Natural killer cell (primary cell): ENCODE results near the gene THEM5. TPM values are rescaled to one million over a fixed set of nuclear protein-coding genes. Genes with fewer than 3 reads are reported as not detected.

Experiments used
- ATAC-seq, 3 donors: fragments of 150-1000 bp in 2 of 3; fragments of 200-7000 bp in 1 of 3; cut with Tn5 transposase; 1 replicate in 1 of 3; 2 replicates in 2 of 3; pipeline ENCODE4 v1.10.0; 2021; ENCODE audit warnings: mild to moderate bottlenecking in 2 of 3, moderate library complexity in 2 of 3
- DNase-seq, 2 donors: peaks; one replicate each; pipeline versions ENCODE4 v3.0.0 to v3.0.0-alpha.2; 2013 to 2021; ENCODE audit warnings: mixed read lengths in 1 of 2
- H3K27ac ChIP-seq: one replicate; pipeline ENCODE4 v1.5.1; 2013; ENCODE audit warnings: mild to moderate bottlenecking, low read length
- H3K27me3 ChIP-seq: one replicate; pipeline ENCODE4 v1.6.1; 2013; ENCODE audit warnings: low read length; ENCODE audit not compliant: control insufficient read depth, insufficient read depth
- H3K36me3 ChIP-seq: one replicate; pipeline ENCODE4 v1.6.1; 2013; ENCODE audit warnings: low read length; ENCODE audit not compliant: control insufficient read depth, insufficient read depth
- H3K4me1 ChIP-seq: one replicate; pipeline ENCODE4 v1.6.1; 2013; ENCODE audit warnings: low read length; ENCODE audit not compliant: control insufficient read depth, insufficient read depth
- H3K4me3 ChIP-seq: one replicate; pipeline ENCODE4 v1.5.1; 2013; ENCODE audit warnings: low read length
- H3K9me3 ChIP-seq: one replicate; pipeline ENCODE4 v1.6.1; 2013; ENCODE audit warnings: low read length; ENCODE audit not compliant: control insufficient read depth, insufficient read depth
- H3K27ac Mint-ChIP-seq, 2 donors: one replicate each; pipeline ENCODE4 v1.8.0; 2022; ENCODE audit warnings: mild to moderate bottlenecking in 2 of 2, mixed read lengths in 2 of 2, moderate library complexity in 1 of 2
- H3K27me3 Mint-ChIP-seq, 2 donors: one replicate each; pipeline ENCODE4 v1.8.0; 2022; ENCODE audit warnings: low read depth in 2 of 2, mixed read lengths in 2 of 2
- H3K36me3 Mint-ChIP-seq: one replicate; pipeline ENCODE4 v1.8.0; 2022; ENCODE audit warnings: mixed read lengths
- H3K4me1 Mint-ChIP-seq, 2 donors: one replicate each; pipeline ENCODE4 v1.8.0; 2022; ENCODE audit warnings: mixed read lengths in 2 of 2
- H3K4me3 Mint-ChIP-seq: one replicate; pipeline ENCODE4 v1.8.0; 2022; ENCODE audit warnings: mild to moderate bottlenecking, moderate library complexity, mixed read lengths
- H3K9me3 Mint-ChIP-seq, 2 donors: one replicate each; pipeline ENCODE4 v1.8.0; 2022; ENCODE audit warnings: mixed read lengths in 2 of 2
- WGBS: methylation state at CpG from one replicate; pipeline ENCODE4 v1.1.7; 2013; ENCODE audit warnings: missing lambda C conversion rate; ENCODE audit not compliant: insufficient coverage; 5-methylcytosine and 5-hydroxymethylcytosine counted together
- intact Hi-C: fragments of 100-400 bp; cut with micrococcal nuclease; formaldehyde crosslinking; loops from one replicate; pipeline ENCODE4 v1.14.2; 2022
- total RNA-seq, 4 donors: library from RNA; stranded (reverse); fragments of 120-200 nt in 1 of 4; gene quantifications; one replicate each; pipeline versions ENCODE4 v1.2.3 to v1.2.4, GENCODE V29; 2013 to 2022
- TF ChIP-seq, protein P1 (sequence below): fragments of 200-600 bp; IDR thresholded peaks from one replicate; pipeline ENCODE4 v1.8.0; 2022; ENCODE audit warnings: antibody characterized with exemption

The THEM5 gene
- total RNA-seq, 3 donors from 2014 or later (not counting 1 experiment from before 2014, with no cell fraction given): 0.52 TPM; not detected in 2

DNA sequence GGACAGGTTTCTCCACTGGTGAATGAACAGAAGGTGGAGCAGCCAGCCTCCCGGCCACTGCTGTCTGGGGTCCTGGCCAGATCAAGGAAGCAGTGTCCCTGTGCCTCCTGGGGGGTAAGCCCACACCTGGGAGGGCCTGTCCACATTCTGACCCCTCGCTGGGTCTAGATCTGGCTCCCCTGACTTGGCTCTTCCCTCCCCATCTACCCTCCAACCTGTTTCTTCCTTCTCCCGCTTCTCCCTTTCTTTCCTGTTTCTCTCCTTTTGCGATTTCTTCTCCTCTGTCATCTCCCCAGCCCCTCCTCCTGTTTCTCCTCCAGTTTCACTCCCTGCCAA lies 22.3 kb downstream of the THEM5 start:
- H3K27me3 Mint-ChIP-seq: peaks cover 0 to 8% of the 10 kb centered on the region in 2 donors
- H3K9me3 Mint-ChIP-seq: no peaks in the 10 kb centered on the region
- Histone ChIP-seq H3K4me1 (peaks cover 69% of the 10 kb centered on the region), H3K27ac (peak overlapping the region; percentile 49), H3K36me3 (no peaks in the 10 kb centered on the region), H3K27me3 (no peaks in the 10 kb centered on the region), H3K4me3 (no peak overlapping the region), H3K9me3 (no peaks in the 10 kb centered on the region)
- no peak for ATAC-seq
- TF ChIP-seq, protein P1, sequence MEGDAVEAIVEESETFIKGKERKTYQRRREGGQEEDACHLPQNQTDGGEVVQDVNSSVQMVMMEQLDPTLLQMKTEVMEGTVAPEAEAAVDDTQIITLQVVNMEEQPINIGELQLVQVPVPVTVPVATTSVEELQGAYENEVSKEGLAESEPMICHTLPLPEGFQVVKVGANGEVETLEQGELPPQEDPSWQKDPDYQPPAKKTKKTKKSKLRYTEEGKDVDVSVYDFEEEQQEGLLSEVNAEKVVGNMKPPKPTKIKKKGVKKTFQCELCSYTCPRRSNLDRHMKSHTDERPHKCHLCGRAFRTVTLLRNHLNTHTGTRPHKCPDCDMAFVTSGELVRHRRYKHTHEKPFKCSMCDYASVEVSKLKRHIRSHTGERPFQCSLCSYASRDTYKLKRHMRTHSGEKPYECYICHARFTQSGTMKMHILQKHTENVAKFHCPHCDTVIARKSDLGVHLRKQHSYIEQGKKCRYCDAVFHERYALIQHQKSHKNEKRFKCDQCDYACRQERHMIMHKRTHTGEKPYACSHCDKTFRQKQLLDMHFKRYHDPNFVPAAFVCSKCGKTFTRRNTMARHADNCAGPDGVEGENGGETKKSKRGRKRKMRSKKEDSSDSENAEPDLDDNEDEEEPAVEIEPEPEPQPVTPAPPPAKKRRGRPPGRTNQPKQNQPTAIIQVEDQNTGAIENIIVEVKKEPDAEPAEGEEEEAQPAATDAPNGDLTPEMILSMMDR: no peak
- no peak overlapping the region for H3K4me3 Mint-ChIP-seq
- DNase-seq: no peak
- H3K36me3 Mint-ChIP-seq: no peaks in the 10 kb centered on the region
- intact Hi-C loops: no loop called here
- no peak overlapping the region for H3K27ac Mint-ChIP-seq
- 88% methylated on average over 4 of the region's 4 CpGs for WGBS
- peaks cover 17 to 51% of the 10 kb centered on the region in 2 donors for H3K4me1 Mint-ChIP-seq

DNA sequence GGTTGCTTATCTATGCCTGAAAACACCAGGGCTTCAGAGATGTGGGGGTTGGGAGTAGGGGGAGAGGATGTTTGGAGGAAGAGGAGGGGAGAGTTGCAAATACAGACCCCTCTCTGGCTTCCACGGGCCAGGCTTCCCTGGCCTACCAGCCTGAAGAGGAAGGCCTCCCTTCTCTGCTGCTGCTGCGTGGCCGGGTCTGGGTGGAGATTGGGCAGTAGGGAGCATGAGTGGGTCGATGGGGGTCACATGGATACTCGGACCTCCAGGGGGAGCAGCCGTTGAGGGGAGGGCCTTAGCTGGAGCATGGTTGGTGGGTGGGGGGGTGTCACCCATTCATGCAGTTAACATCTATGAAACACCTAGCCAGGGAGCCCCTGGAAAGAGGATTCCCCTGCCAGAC lies 23.5 kb downstream of the THEM5 start:
- no peaks in the 10 kb centered on the region for H3K36me3 Mint-ChIP-seq
- H3K36me3 ChIP-seq: no peaks in the 10 kb centered on the region
- no peaks in the 10 kb centered on the region for H3K9me3 ChIP-seq
- peak overlapping the region in 1 of 2 donors; percentile 28 for H3K27ac Mint-ChIP-seq
- ATAC-seq (no peak), DNase-seq (no peak)
- H3K4me3 ChIP-seq: no peak overlapping the region
- peaks cover 17 to 52% of the 10 kb centered on the region in 2 donors for H3K4me1 Mint-ChIP-seq
- intact Hi-C loops: no loop called here
- no peaks in the 10 kb centered on the region for H3K9me3 Mint-ChIP-seq
- H3K27me3 Mint-ChIP-seq: peaks cover 0 to 8% of the 10 kb centered on the region in 2 donors
- WGBS: 55% methylated on average over 5 of the region's 6 CpGs
- peak overlapping the region; percentile 35 for H3K27ac ChIP-seq
- peak overlapping the region; percentile 53 for H3K4me3 Mint-ChIP-seq
- TF ChIP-seq, protein P1: no peak
- H3K4me1 ChIP-seq: peaks cover 73% of the 10 kb centered on the region
- no peaks in the 10 kb centered on the region for H3K27me3 ChIP-seq

DNA sequence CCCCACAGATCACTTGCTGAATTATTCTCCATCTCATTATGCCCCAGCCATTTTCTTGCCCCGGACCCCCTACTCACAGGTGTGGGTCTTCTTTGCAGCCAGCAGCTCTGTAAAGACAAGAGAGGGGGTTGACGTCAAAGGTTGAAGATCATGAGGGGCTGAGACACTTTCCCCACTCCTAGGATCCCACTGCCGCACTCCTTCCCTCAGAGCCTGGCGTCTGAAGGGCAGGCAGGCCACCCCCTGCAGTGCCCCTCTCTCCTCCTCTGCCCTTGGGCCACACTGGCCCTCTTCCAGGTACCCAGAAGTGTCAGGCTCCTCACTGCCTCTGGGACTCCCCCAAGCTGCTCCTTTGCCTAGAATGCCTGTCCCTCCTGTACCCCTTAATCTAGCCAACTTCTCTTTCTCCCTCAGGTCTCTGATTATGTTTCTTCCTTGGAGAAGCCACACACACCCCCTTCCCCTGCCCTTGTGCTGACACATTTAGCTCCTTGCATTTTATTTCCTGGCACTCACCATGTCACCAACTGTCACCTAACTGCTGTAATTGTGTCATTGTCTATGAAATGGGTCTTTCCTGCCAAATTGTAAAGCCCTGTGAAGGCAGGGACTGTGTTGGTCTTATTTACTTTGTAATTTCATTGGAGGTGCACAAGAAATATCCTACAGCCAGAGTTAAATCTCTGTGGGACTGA lies 24.0 kb downstream of the THEM5 start:
- H3K4me1 ChIP-seq: peaks cover 69% of the 10 kb centered on the region
- intact Hi-C loops: no loop called here
- H3K27ac Mint-ChIP-seq: peak overlapping the region in 1 of 2 donors; percentile 28
- peak overlapping the region; percentile 29 for H3K27ac ChIP-seq
- no peaks in the 10 kb centered on the region for H3K27me3 ChIP-seq
- peaks cover 0 to 8% of the 10 kb centered on the region in 2 donors for H3K27me3 Mint-ChIP-seq
- 30% methylated on average over 4 of the region's 4 CpGs for WGBS
- no peak for ATAC-seq
- no peak for DNase-seq
- no peak overlapping the region for H3K4me3 ChIP-seq
- peak overlapping the region; percentile 53 for H3K4me3 Mint-ChIP-seq
- no peaks in the 10 kb centered on the region for H3K9me3 ChIP-seq
- TF ChIP-seq, protein P1: no peak
- H3K36me3 ChIP-seq: no peaks in the 10 kb centered on the region
- H3K9me3 Mint-ChIP-seq: no peaks in the 10 kb centered on the region
- H3K4me1 Mint-ChIP-seq: peaks cover 17 to 52% of the 10 kb centered on the region in 2 donors
- no peaks in the 10 kb centered on the region for H3K36me3 Mint-ChIP-seq

DNA sequence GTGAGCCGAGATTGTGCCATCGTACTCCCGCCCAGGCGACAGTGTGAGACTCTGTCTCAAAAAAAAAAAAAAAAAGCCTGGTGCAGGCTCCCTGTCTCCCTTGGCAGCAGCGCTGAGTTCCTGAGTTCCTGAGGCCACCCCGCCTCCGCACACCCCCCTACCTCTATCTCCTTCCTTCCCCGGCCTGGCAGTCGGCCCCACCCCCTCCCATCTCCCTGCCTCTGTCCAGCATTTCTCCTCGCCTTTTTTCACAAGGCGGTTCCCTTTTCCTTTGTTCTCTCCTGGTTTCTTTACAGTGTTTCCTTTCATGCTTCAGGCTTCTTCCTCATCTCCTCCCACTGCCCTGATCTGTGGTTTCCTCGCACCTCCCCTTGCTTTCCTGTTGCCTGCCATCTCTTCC lies 24.6 kb downstream of the THEM5 start:
- peak overlapping the region; percentile 53 for H3K4me3 Mint-ChIP-seq
- H3K9me3 Mint-ChIP-seq: no peaks in the 10 kb centered on the region
- intact Hi-C loops: no loop called here
- TF ChIP-seq, protein P1: no peak
- peaks cover 17 to 52% of the 10 kb centered on the region in 2 donors for H3K4me1 Mint-ChIP-seq
- H3K27ac ChIP-seq: peak overlapping the region; percentile 29
- no peaks in the 10 kb centered on the region for H3K36me3 Mint-ChIP-seq
- H3K4me3 ChIP-seq: no peak overlapping the region
- ATAC-seq: peak in 1 of 3 donors; percentile 17
- H3K36me3 ChIP-seq: no peaks in the 10 kb centered on the region
- peak overlapping the region in 1 of 2 donors; percentile 28 for H3K27ac Mint-ChIP-seq
- H3K4me1 ChIP-seq: peaks cover 63% of the 10 kb centered on the region
- no peaks in the 10 kb centered on the region for H3K9me3 ChIP-seq
- peak in 1 of 2 donors; percentile 45 for DNase-seq
- peaks cover 0 to 8% of the 10 kb centered on the region in 2 donors for H3K27me3 Mint-ChIP-seq
- H3K27me3 ChIP-seq: no peaks in the 10 kb centered on the region
- 4% methylated on average over 12 of the region's 12 CpGs for WGBS
